Retinal pigment epithelial cell (primary cell): ENCODE measurements around the gene COTL1.

Experiments
- DNase-seq: peaks from one replicate; pipeline ENCODE4 v3.0.0-alpha.2; 2010; ENCODE audit warnings: low read depth
- H3K4me3 ChIP-seq: 2 replicates; pipeline ENCODE4 v1.5.1; 2011; ENCODE audit warnings: mild to moderate bottlenecking, low read length, control low read depth, moderate library complexity
- CTCF ChIP-seq: conservative IDR thresholded peaks from 2 replicates; pipeline ENCODE4 v1.5.1; 2011; ENCODE audit warnings: low read depth, low read length, control low read depth, inconsistent platforms

COTL1 gene, protein sequence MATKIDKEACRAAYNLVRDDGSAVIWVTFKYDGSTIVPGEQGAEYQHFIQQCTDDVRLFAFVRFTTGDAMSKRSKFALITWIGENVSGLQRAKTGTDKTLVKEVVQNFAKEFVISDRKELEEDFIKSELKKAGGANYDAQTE

DNA sequence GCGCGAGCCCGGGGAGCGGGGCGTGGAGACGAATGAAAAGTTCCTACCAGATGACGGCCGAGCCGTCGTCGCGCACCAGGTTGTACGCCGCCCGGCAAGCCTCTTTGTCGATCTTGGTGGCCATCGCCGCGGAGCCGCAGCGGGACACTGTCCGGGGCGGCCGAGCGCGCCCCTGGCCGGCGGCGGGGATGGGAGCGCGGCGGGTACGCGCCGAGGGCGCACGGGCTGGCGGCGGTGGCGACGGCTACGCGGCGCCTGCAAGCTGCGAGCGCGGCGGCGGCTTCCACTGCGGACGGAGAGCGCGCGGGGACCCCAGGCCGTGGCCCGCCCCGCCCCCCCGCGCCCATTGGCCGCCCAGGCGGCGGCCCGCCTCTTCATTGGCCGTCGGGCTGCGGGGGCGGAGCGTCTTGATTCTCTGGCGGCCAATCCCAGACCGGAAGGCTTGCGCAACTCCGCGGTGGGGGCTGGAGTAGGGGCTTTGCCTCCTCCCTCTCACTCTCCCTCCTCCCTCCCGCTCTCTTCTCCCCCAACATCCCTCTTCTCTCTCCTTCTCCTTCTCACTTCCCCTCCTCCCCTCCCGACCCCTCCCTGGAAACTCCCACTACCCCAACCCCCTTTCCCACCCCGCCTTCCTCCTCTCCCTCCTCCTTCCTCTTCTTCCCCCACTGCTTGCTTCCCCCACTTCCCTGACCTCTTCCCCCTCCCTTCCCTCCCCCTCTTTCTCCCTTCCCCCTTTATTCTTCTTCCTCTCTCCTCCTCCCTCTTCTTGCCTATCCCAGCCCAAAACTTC lies at the start of gene COTL1:
Gene COTL1, minus strand, starts transcription at position 288 of the 790 bp plus-strand sequence. Its CDS starts 164 bp downstream, at position 124.
- no peak for TF ChIP-seq CTCF
- peak within 1 kb of the TSS; percentile 71 for H3K4me3 ChIP-seq
- peak; percentile 92 for DNase-seq

GRCh38 chr16:84665843-84666242 lies 48.0 kb upstream of the COTL1 start:
- DNase-seq: no peak
- TF ChIP-seq CTCF: no peak
- H3K4me3 ChIP-seq: no peak overlapping the region

DNA sequence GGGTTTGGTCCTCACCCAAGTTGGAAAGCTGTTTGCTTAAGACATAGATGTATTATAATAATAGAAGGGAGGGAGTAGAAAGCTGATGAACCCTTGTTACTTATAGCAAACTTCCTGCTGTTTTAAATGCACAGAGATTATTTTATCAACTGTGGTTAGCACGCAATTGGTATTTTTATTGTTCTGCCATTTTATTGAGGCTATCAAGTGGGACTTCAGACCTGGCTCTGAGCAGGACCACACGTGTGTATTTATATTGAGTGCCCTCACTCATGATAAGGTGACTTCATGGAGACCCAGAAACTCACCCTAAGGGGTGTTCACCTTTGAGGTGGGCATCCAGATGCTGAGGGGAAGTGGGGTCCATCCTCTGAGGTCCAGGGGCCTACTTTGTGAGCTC lies 47.5 kb upstream of the COTL1 start:
- no peak for TF ChIP-seq CTCF
- no peak for DNase-seq
- H3K4me3 ChIP-seq: no peak overlapping the region

DNA sequence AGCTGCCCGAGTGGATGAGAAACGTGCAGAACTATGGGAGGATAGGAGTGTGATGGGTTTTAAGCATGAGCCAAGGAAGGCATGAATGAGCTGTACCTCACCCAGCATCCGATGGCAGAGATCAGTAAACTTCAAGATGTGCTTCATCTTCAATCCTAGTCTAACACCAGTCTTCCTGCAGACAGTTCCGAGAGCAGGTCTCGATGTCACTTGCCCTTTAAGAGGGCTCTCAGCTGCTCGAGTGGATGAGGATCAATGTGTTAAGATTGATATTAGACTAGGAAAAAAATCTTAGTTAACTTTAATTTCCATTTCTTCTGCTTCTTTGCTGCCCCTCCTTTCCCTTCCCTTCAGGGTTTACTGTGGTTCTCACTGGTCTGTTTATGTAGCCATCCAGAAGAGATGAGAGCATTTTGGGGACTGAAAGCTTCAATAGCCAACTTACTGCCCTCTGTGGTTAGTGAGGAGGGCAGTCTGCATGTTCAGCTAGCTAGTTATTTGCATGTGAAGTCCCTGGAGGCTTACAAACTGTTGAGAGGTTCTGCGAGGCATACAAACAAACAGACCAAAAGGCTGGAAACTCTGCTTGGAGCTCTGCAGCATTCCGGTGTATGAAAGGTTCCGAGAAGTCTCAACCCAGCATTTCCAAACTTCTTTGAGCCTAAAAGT lies 45.7 kb upstream of the COTL1 start:
- DNase-seq: no peak
- H3K4me3 ChIP-seq: no peak overlapping the region
- no peak for TF ChIP-seq CTCF

DNA sequence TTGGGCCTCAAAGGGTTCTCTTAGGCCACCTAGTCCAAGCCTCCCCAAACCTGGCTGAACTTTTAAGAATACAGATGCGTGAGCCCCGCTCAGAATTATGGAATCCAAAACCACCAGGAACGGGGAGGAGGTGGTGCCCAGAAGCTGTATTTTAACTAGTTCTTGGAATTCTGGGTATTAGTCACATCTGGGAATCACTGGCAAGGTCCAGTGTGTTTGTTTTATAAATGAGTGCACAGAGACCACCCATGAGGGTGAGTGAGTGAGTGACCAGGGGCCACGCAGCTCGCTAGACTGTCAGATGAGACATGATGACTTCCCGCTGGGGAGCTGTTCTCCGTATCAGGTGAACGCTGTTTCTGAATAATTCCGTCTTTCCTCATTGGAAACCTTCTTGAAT lies 44.6 kb upstream of the COTL1 start:
- DNase-seq: no peak
- no peak for TF ChIP-seq CTCF
- no peak overlapping the region for H3K4me3 ChIP-seq

DNA sequence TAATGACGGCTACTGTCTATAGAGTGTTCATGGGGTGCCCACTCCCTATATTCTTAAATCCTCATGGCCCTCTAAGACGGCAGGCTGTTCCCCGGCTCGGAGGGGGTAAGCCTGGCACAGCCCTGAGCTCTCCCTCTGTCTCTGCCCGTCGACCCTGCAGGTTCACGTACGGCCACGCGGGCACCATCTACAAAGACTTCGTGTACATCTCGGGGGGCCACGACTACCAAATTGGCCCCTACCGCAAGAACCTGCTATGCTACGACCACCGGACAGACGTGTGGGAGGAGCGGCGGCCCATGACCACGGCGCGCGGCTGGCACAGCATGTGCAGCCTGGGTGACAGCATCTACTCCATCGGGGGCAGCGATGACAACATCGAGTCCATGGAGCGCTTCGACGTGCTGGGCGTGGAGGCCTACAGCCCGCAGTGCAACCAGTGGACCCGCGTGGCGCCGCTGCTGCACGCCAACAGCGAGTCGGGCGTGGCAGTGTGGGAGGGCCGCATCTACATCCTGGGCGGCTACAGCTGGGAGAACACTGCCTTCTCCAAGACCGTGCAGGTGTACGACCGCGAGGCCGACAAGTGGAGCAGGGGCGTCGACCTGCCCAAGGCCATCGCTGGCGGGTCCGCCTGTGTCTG lies 43.7 kb upstream of the COTL1 start:
- no peak for DNase-seq
- TF ChIP-seq CTCF: no peak
- H3K4me3 ChIP-seq: no peak overlapping the region
